GM10847 (cell line): ENCODE results near the gene ZDHHC14.

Source experiments
- POLR2A ChIP-seq: IDR thresholded peaks from 2 replicates; pipeline ENCODE4 v1.6.1; 2011; ENCODE audit not compliant: insufficient read length; ENCODE audit errors: extremely low read depth

The ZDHHC14 gene

GRCh38 chr6:157548635-157549467, 167.9 kb downstream of the ZDHHC14 start:
- TF ChIP-seq POLR2A, result no peak

- no peak for TF ChIP-seq POLR2A
Observed at GRCh38 chr6:157549468-157549745, 168.4 kb downstream of the ZDHHC14 start.

- TF ChIP-seq POLR2A, result no peak
Observed at GRCh38 chr6:157550114-157550989, 169.4 kb downstream of the ZDHHC14 start.

GRCh38 chr6:157551041-157551832, 170.2 kb downstream of the ZDHHC14 start:
- no peak for TF ChIP-seq POLR2A

- TF ChIP-seq POLR2A, result no peak
Observed at GRCh38 chr6:157552081-157552747, 171.2 kb downstream of the ZDHHC14 start.

DNA sequence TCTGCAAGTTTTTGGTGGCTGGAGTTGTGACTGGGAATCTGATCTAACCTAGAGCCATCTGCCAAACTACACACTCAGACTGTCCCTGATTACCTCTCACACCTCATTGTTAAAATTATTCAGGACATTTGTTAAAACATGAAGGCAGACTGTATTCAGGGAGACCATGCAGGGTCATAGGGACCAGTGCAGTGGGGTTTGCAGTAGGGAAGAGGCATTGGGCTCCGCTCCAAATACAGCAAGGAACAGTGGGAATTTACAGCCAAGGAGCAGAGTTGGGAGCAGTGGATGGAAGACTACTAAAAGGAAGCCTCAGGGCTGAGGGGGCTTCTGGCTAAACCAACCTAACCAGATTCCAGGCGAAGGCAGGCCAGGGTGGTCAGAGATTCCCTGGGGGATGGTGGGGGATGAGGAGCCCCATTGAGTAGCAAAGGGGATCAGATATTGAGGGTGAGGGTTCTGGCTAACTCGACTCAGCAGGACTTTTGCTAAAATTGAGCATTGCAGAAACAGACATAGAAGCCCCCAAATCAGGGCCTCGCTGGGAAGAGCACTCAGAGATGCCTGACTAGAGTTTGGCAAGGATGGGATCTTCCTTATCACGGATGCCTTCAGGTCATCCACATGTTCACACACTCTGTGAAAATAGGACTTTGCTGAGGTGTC, 172.0 kb downstream of the ZDHHC14 start:
- no peak for TF ChIP-seq POLR2A

- no peak for TF ChIP-seq POLR2A
Observed at GRCh38 chr6:157554747-157555146, 173.8 kb downstream of the ZDHHC14 start.

GRCh38 chr6:157555455-157556143, 174.6 kb downstream of the ZDHHC14 start:
- TF ChIP-seq POLR2A, result no peak

GRCh38 chr6:157556144-157556645, 175.2 kb downstream of the ZDHHC14 start:
- TF ChIP-seq POLR2A, result no peak

GRCh38 chr6:157556671-157557430, 175.9 kb downstream of the ZDHHC14 start:
- TF ChIP-seq POLR2A, result no peak

- TF ChIP-seq POLR2A, result no peak
Observed at GRCh38 chr6:157557559-157557958, 176.6 kb downstream of the ZDHHC14 start.

- no peak for TF ChIP-seq POLR2A
Observed at GRCh38 chr6:157558049-157558448, 177.1 kb downstream of the ZDHHC14 start.
